GM12872 (cell line): ENCODE data around the gene LEUTX.

Experiments used
- TF ChIP-seq, protein P1 (sequence below): IDR thresholded peaks from 3 replicates; pipeline ENCODE4 v1.5.1; 2011; ENCODE audit warnings: low read depth, mild to moderate bottlenecking, low read length, moderate library complexity; ENCODE audit not compliant: insufficient read depth

The LEUTX gene

GRCh38 chr19:39817888-39818561 lies 39.4 kb downstream of the LEUTX start:
- TF ChIP-seq, protein P1, sequence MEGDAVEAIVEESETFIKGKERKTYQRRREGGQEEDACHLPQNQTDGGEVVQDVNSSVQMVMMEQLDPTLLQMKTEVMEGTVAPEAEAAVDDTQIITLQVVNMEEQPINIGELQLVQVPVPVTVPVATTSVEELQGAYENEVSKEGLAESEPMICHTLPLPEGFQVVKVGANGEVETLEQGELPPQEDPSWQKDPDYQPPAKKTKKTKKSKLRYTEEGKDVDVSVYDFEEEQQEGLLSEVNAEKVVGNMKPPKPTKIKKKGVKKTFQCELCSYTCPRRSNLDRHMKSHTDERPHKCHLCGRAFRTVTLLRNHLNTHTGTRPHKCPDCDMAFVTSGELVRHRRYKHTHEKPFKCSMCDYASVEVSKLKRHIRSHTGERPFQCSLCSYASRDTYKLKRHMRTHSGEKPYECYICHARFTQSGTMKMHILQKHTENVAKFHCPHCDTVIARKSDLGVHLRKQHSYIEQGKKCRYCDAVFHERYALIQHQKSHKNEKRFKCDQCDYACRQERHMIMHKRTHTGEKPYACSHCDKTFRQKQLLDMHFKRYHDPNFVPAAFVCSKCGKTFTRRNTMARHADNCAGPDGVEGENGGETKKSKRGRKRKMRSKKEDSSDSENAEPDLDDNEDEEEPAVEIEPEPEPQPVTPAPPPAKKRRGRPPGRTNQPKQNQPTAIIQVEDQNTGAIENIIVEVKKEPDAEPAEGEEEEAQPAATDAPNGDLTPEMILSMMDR = no peak

DNA sequence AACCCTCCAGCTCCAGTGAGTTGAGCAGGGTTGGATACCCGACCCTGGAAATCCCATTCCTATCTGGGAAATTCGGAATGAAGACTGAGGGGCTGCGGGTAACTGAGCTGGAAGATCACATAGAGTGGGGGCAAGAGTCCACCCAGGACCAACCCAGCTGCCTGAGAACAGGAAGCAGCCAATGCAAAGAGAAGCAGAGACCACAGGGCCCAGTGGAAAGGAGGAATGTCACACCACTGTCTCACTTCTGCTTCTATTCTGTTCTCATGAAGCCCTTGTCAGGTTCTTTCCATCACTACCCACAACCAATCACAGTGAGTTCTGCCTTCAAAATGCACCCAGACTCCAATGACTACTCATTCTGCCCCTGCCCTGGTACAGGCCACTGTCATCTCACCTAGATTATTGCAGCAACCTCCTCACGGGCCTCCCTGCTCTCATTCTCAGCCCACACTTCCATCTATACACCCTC lies 40.0 kb downstream of the LEUTX start:
- TF ChIP-seq, protein P1 = no peak

DNA sequence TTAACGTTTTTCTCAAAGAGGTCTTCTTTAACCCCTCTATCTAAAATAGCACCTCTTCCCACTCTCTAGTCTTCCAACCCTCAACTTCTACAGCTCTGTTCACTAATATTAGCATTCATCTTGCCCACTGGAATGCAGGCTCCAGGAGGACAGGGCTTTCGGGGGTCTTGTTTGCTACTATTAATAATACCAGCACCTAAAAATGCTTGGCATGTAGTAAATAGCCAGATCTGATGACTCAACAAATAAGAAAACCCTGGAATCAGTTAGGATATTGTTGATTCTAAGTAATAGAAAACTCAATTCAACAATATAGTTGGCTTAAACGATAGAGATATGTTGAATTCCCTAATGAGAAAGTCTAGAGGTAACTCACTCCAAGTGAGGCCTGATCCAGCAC lies 41.1 kb downstream of the LEUTX start:
- TF ChIP-seq, protein P1 = no peak

- TF ChIP-seq, protein P1 = no peak
Observed at GRCh38 chr19:39820696-39821095, 42.0 kb downstream of the LEUTX start.

DNA sequence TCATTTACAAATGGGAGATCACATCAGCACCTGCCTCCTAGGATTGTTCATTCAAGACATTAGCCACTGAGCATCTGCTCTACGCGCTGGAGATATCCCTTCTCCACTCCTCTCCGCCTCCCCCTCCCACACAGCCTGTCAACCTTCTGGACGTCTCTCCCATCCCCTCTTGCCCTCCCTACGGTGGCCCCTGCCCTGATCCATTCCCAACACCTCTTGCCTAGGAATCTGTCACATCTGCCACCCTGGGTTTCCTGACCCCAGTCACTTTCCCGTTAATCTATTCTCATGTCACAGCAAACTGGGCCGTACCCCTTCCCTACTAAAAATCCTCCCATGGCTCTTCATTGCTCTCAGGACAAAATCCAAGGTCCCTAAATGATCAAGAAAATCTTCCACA lies 45.0 kb downstream of the LEUTX start:
- TF ChIP-seq, protein P1 = no peak

DNA sequence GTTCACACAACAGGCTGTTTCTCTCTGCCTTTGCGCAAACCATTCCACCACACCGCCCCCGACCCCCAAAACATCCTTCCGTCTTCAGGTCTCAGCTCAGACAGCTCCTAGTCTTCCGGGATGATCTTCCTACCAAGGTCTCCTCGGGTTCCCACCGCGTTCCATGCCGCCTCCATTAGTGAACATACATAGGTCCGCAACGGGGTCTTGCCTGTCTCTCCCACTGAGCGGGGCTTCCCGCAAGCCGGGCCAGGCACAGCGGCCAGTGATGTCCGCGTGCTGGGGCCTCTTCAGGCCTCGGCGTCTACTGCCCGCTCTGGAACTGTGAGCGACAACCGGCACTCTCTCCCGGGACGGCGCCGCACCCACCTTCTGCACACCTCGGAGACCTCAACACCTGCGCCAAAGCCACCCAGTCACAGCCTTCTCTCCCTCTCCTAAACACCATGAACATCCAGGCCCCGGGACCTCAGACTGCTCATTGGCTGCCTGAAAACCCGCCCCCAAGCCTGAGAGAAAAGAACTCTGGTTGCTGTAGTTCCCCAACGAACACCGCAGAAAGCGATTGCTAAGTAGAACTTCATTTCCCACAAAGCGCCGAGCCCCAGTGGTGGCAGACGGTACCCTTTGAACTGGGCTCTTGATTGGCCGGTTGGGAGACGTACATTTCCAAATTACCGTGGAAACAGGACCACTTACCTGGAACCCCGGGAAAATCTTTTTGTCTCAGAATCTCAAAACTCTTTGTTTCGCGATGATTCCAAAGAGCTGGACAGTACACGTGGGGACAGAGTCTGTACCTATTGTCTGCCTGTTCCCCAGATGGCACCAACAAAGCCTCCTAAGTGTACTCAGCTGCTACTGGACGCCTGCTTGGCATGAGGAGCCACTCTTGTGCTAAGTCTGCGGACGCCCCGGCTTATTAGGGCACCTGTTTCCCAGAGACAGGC lies 45.8 kb downstream of the LEUTX start:
- TF ChIP-seq, protein P1 = no peak

GRCh38 chr19:39825093-39825463 lies 46.4 kb downstream of the LEUTX start:
- TF ChIP-seq, protein P1 = no peak
